ENCODE measurements around the gene SUSD1. TPM values are rescaled to one million over a fixed set of nuclear protein-coding genes. Genes with fewer than 3 reads are reported as not detected.

Gene SUSD1
- total and polyA plus RNA-seq, 9 of the 15 experiments (the other 6 are each of a cell fraction or from before 2014, with no cell fraction given) = 10.9 to 44.4 (median 36.1) TPM

- TF ChIP-seq ZNF398 (CRISPR knock-in tag; IDR thresholded peaks at IDR 0.05) (no peak), CREM (IDR thresholded peaks at IDR 0.05; ENCODE audit: low read depth) (peak; percentile 58; the same call in 1 of the 2 replicates), NCOA6 (IDR thresholded peaks at IDR 0.05) (no peak), ZBTB2 (IDR thresholded peaks at IDR 0.05) (no peak; the same call in 1 of the 2 replicates), STAT6 (CRISPR knock-in tag; IDR thresholded peaks at IDR 0.05) (no peak), ZNF197 (CRISPR knock-in tag; IDR thresholded peaks at IDR 0.05; ENCODE audit: low read depth) (no peak), ZNF140 (CRISPR knock-in tag; IDR thresholded peaks at IDR 0.05) (no peak), ZNF764 (CRISPR knock-in tag; IDR thresholded peaks at IDR 0.05; ENCODE audit: low read depth) (no peak), ZBTB26 (CRISPR knock-in tag; IDR thresholded peaks at IDR 0.05) (no peak), ILF3 (IDR thresholded peaks at IDR 0.05; ENCODE audit: borderline replicate concordance) (no peak), POLR3G (IDR thresholded peaks at IDR 0.05; ENCODE audit: extremely low read depth, insufficient read length, insufficient replicate concordance) (no peak), HDAC1 (IDR thresholded peaks at IDR 0.05) (peak in 1 of 2 experiments; percentile 55; a peak in 3 of 4 replicates), MEIS2 (IDR thresholded peaks at IDR 0.05; ENCODE audit: partially characterized antibody) (peak; percentile 53), HCFC1 (IDR thresholded peaks at IDR 0.05; ENCODE audit: low read depth, low read length) (no peak), ZNF586 (CRISPR knock-in tag; conservative IDR thresholded peaks at IDR 0.05) (no peak), CHD2 (IDR thresholded peaks at IDR 0.05; ENCODE audit: low read depth, low read length) (no peak), ZNF24 (IDR thresholded peaks at IDR 0.05) (0 out of 2 replicates have a peak, but pooled peaks have one; percentile 18), ZNF224 (CRISPR knock-in tag; IDR thresholded peaks at IDR 0.05) (no peak), RBBP5 (IDR thresholded peaks at IDR 0.05; ENCODE audit: borderline replicate concordance, insufficient read depth, low read length, poor library complexity, severe bottlenecking) (no peak), ZKSCAN1 (IDR thresholded peaks at IDR 0.05; ENCODE audit: low read depth, low read length) (no peak), HIVEP1 (CRISPR knock-in tag; IDR thresholded peaks at IDR 0.05) (no peak)
Observed at GRCh38 chr9:112180387-112180881, 5.3 kb upstream of the SUSD1 start (continued).

Data from K562 (cell line).